Measurements from ENCODE around the gene SERP2.

DNA sequence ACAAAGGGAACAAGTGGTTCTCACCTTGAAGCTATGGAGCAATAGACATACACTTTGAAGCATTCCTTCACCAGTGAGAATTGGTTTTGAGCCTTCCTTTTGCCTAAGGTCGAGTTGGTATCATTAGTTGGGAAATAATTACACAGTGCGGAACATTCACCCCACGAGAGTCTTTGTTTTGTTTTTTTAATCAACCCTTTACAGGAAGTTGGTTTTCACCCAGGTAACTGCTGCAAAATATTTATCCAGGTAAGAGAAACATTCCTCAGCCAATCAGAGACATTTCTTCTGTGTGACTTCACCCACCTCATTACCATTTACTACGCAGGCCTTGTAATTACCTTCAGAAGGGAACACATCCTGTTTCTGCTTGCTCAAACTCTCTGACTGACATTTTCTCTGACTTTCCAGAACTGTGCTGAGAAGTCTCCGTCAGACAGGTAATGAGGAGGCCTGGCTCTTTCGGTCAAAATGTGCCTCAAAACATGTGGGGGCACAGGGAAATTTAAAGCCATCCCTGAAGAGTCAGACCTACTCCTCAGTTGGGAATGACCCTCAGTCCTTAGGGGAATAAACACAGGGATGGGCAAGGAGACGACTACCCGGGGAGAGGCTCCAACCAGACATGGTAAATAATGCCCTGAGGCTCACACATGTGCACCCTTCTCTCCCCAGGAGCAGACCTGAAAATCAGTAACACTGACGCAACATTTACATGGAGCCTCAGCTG is 22.7 kb upstream of the SERP2 start:
- TF ChIP-seq, protein P1, sequence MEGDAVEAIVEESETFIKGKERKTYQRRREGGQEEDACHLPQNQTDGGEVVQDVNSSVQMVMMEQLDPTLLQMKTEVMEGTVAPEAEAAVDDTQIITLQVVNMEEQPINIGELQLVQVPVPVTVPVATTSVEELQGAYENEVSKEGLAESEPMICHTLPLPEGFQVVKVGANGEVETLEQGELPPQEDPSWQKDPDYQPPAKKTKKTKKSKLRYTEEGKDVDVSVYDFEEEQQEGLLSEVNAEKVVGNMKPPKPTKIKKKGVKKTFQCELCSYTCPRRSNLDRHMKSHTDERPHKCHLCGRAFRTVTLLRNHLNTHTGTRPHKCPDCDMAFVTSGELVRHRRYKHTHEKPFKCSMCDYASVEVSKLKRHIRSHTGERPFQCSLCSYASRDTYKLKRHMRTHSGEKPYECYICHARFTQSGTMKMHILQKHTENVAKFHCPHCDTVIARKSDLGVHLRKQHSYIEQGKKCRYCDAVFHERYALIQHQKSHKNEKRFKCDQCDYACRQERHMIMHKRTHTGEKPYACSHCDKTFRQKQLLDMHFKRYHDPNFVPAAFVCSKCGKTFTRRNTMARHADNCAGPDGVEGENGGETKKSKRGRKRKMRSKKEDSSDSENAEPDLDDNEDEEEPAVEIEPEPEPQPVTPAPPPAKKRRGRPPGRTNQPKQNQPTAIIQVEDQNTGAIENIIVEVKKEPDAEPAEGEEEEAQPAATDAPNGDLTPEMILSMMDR (conservative IDR thresholded peaks at IDR 0.05 in 1 of 2, IDR thresholded peaks at IDR 0.05 in 1 of 2; ENCODE audit: low read depth in 1 of 2, low read length in 2 of 2): no peak
- TF ChIP-seq EZH2 (IDR thresholded peaks at IDR 0.05; ENCODE audit: low read length, missing control alignments): no peak

All from fibroblast of lung (primary cell).